HFFc6 (cell line): ENCODE data around the gene IPO7. TPM values are rescaled to one million over a fixed set of nuclear protein-coding genes. Genes with fewer than 3 reads are reported as not detected.
"Not testable (repeated sequence)": the region's sequence is repeated elsewhere in the genome, so short reads cannot be mapped to it uniquely, and the experiment has no call there.

ENCODE experiments used
- DNase-seq: peaks from one replicate; pipeline ENCODE4 v3.0.0-alpha.2; 2018
- H3K27ac Mint-ChIP-seq: 2 replicates; pipeline ENCODE4 v1.8.0; 2020; ENCODE audit warnings: mild to moderate bottlenecking, mixed read lengths
- H3K27me3 Mint-ChIP-seq: 2 replicates; pipeline ENCODE4 v1.8.0; 2021; ENCODE audit warnings: mild to moderate bottlenecking, moderate library complexity, mixed read lengths; ENCODE audit not compliant: insufficient read depth
- H3K36me3 Mint-ChIP-seq: 2 replicates; pipeline ENCODE4 v1.8.0; 2021; ENCODE audit warnings: low read depth, mixed read lengths
- H3K4me1 Mint-ChIP-seq: 2 replicates; pipeline ENCODE4 v1.8.0; 2020; ENCODE audit warnings: low read depth, mixed read lengths
- H3K4me3 Mint-ChIP-seq: 2 replicates; pipeline ENCODE4 v1.8.0; 2020; ENCODE audit warnings: mild to moderate bottlenecking, moderate library complexity, mixed read lengths
- H3K9me3 Mint-ChIP-seq: 2 replicates; pipeline ENCODE4 v1.8.0; 2020; ENCODE audit warnings: mild to moderate bottlenecking, mixed read lengths
- total RNA-seq, 6 experiments: library from RNA; stranded (reverse); fragmentation: NEBNext Ultra II Directional; extraction: Animal tissue kit (Norgen Biotek cat#: 25700); gene quantifications; 2 replicates in 1 of 6; 3 replicates in 5 of 6; pipeline ENCODE4 v1.2.3, GENCODE V29; 2021
- TF ChIP-seq, protein P1 (sequence below): fragments of 200-600 bp; sonication (generic); IDR thresholded peaks from 2 replicates; pipeline ENCODE4 v1.5.0; 2021; ENCODE audit warnings: antibody characterized with exemption, mild to moderate bottlenecking

IPO7 gene
- total RNA-seq, 6 experiments from 2014 or later, result 134 to 172 (median 154) TPM

DNA sequence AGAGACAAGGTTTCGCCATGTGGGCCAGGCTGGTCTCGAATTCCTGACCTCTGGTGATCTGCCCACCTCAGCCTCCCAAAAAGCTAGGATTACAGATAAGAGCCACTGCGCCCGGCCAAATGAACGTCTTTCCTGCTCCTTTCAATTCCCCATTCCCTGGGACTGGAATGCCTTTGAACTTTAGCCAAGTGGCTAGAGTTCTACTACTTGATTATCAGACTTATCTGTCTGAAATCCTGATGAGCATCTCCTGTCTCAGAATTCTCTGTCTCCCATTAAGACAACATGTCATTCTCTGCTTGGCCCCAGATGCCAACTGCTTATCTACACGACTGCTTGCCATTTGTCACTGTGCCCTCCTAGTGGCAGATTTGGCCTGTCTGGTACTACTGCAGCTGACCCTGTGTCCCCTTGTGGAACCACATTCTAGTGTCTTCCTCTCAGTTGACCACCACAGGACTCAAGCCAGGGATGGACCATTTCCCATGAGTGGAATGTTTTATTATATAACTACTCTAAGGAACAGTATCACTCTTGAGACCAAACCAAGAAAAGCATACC is 33.1 kb upstream of the IPO7 start:
- no peak overlapping the region for H3K4me3 Mint-ChIP-seq
- TF ChIP-seq, protein P1, sequence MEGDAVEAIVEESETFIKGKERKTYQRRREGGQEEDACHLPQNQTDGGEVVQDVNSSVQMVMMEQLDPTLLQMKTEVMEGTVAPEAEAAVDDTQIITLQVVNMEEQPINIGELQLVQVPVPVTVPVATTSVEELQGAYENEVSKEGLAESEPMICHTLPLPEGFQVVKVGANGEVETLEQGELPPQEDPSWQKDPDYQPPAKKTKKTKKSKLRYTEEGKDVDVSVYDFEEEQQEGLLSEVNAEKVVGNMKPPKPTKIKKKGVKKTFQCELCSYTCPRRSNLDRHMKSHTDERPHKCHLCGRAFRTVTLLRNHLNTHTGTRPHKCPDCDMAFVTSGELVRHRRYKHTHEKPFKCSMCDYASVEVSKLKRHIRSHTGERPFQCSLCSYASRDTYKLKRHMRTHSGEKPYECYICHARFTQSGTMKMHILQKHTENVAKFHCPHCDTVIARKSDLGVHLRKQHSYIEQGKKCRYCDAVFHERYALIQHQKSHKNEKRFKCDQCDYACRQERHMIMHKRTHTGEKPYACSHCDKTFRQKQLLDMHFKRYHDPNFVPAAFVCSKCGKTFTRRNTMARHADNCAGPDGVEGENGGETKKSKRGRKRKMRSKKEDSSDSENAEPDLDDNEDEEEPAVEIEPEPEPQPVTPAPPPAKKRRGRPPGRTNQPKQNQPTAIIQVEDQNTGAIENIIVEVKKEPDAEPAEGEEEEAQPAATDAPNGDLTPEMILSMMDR, result no peak
- H3K9me3 Mint-ChIP-seq, result no peaks in the 10 kb centered on the region
- H3K27me3 Mint-ChIP-seq, result peaks cover 3% of the 10 kb centered on the region; the same call in 1 of the 2 replicates
- DNase-seq, result no peak
- peaks cover 15% of the 10 kb centered on the region for H3K36me3 Mint-ChIP-seq
- peaks cover 13% of the 10 kb centered on the region for H3K4me1 Mint-ChIP-seq
- H3K27ac Mint-ChIP-seq, result no peak overlapping the region

DNA sequence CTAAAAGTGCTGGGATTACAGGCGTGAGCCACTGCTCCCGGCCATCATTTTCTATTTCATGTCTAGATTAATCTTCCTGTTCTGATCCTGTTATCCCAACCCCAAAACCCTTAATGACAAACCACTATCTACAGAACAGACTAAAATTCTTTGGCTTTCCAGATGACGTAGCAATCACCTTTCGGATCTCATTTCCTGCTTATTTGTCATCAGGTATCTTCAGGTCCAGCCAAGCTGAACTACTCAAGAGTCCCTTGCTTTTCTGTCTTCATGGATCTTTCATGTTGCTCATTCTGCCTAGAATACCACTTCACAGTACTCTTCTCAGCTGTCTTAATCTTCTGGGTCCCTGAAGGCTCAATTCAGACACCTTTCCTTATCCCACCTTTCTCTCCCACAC is 27.4 kb upstream of the IPO7 start:
- Mint-ChIP-seq H3K36me3 (0 out of 2 replicates have a peak, but pooled peaks cover 2% of the 10 kb centered on the region), H3K9me3 (no peaks in the 10 kb centered on the region), H3K4me1 (peaks cover 11% of the 10 kb centered on the region), H3K27ac (no peak overlapping the region), H3K4me3 (no peak overlapping the region), H3K27me3 (no peaks in the 10 kb centered on the region)
- TF ChIP-seq, protein P1, result no peak
- no peak for DNase-seq

DNA sequence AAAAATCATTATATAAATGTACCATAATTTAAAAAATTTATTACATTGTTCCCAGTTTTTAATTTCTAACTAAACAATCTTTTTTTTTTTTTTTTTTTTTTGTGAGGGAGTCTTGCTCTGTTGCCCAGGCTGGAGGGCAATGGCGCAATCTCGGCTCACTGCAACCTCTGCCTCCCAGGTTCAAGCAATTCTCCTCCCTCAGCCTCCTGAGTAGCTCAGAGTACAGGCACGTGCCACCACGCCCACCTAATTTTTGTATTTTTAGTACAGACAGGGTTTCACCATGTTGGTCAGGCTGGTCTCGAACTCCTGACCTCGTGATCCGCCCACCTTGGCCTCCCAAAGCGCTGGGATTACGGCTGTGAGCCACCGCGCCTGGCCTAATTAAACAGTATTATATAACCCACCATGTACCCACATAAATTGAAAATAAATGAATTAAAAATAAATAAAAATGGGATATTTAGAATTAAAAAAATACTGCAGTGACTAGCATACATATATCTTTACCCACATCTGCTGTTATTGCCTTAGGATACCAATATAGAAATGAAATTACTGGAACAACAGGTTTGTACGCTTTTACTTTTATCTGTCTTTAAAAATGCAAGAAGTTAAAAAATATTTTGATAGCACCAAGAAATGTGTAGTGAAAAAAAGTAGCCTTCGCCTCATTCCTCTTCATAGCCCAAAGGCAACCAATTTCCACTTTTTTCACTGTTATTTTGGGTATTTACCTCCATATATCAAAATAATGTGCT is 23.4 kb upstream of the IPO7 start:
- DNase-seq, H3K27me3 Mint-ChIP-seq, H3K9me3 Mint-ChIP-seq, H3K36me3 Mint-ChIP-seq, H3K4me3 Mint-ChIP-seq: not testable (repeated sequence)
- peaks cover 42% of the 10 kb centered on the region for H3K4me1 Mint-ChIP-seq
- peak overlapping the region; percentile 99 for H3K27ac Mint-ChIP-seq

DNA sequence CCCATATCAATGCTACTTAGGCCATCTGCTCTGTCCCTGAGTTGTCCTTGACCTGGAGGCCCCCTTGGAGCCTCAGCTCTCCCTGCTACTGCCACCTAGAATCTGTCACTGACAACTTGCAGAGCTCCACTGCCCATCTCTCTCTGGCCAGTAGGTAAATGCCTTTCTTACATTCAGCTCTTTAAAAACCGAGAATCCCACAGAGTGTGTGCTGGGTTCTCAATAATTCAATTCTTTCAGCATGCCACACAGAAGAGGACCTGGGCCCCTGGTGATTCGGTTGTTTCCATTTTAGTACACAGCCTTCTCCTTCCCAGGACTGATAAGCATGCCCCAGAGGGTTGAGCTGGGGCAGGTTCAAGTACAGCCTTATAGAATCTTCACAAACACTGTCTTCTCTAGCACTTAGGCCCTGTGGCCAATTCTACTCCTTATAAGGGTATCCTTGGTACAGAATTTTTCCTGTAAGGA is 22.0 kb upstream of the IPO7 start:
- TF ChIP-seq, protein P1, result no peak
- H3K9me3 Mint-ChIP-seq, result no peaks in the 10 kb centered on the region
- no peak for DNase-seq
- peaks cover 42% of the 10 kb centered on the region for H3K4me1 Mint-ChIP-seq
- peak overlapping the region; percentile 99 for H3K27ac Mint-ChIP-seq
- H3K27me3 Mint-ChIP-seq, result no peaks in the 10 kb centered on the region
- no peak overlapping the region for H3K4me3 Mint-ChIP-seq
- H3K36me3 Mint-ChIP-seq, result no peaks in the 10 kb centered on the region

DNA sequence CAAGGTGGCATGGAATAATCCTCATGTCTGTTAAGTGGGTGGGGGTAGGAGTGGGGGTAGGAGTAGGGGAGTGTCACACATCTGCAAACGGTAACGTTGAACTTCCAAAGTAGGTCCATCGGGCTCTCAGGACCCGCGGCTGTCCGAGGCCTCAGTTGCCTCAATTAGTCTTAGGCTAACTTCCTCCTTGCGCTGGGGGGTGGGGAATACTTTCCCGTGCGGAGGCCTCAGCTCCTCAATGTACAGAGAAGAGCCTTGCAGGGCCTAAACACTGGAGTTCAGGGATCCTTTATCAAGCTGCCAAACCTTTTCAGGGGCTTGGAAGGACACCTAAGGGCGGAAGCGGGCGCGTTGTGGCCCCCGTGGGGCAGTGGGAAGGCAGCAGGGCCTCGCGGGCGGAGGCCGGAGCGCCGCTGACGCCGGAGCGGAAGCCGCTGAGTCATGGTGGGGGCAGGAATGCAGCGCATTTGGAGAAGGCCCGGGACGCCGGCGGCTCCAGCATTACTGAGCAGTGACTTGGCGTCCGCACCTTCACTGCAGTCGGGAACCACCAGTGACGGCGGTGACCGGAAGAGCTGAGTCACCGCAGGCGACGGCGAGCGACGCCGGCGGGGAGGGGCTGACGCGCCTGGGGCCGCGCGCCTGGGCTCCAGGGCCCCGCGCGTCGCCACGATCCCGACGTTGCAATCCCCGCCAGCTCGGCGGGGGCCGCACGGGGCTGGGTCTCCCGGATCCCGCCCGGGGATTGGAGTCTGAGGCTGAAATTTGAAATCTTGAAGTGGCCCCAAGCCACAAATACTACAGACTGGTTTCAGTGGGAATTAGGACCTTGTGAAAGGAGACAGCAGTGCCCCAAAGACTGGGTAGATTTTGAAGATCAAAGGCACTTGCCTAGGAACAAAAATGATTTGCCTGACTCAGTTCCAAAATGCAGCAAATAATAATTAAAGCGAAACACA is 20.2 kb upstream of the IPO7 start:
- TF ChIP-seq, protein P1, result 0 out of 2 replicates have a peak, but pooled peaks have one; percentile 16
- peak; percentile 99 for DNase-seq
- H3K4me3 Mint-ChIP-seq, result peak overlapping the region; percentile 80
- H3K4me1 Mint-ChIP-seq, result peaks cover 42% of the 10 kb centered on the region
- H3K27ac Mint-ChIP-seq, result peak overlapping the region; percentile 99
- no peaks in the 10 kb centered on the region for H3K27me3 Mint-ChIP-seq
- H3K9me3 Mint-ChIP-seq, result no peaks in the 10 kb centered on the region
- H3K36me3 Mint-ChIP-seq, result no peaks in the 10 kb centered on the region
